Suprapubic skin (tissue), 4 donors: ENCODE data around the gene KRT13. TPM values are rescaled to one million over a fixed set of nuclear protein-coding genes. Genes with fewer than 3 reads are reported as not detected.

Experiments used
- DNase-seq, 2 donors: peaks; one replicate each; pipeline ENCODE4 v3.0.0-alpha.2; 2019; ENCODE audit warnings: low spot score in 2 of 2
- H3K27ac ChIP-seq: fragments of 200-600 bp; sonication (generic); one replicate; pipeline ENCODE4 v1.5.1; 2019
- H3K27me3 ChIP-seq: fragments of 200-600 bp; sonication (generic); one replicate; pipeline ENCODE4 v1.5.1; 2019
- H3K36me3 ChIP-seq: fragments of 200-600 bp; sonication (generic); one replicate; pipeline ENCODE4 v1.5.1; 2019
- H3K4me1 ChIP-seq: fragments of 200-600 bp; sonication (generic); one replicate; pipeline ENCODE4 v1.5.1; 2019
- H3K4me3 ChIP-seq: fragments of 200-600 bp; sonication (generic); one replicate; pipeline ENCODE4 v1.5.1; 2019; ENCODE audit warnings: mild to moderate bottlenecking
- H3K9me3 ChIP-seq: fragments of 200-600 bp; sonication (generic); one replicate; pipeline ENCODE4 v1.5.1; 2019
- CTCF ChIP-seq, 2 donors: fragments of 200-600 bp in 1 of 2; fragments of 450-650 bp in 1 of 2; sonication (generic) in 1 of 2; IDR thresholded peaks; one replicate each; pipeline ENCODE4 v1.5.1; 2016 to 2019; ENCODE audit warnings: antibody characterized with exemption in 2 of 2, mild to moderate bottlenecking in 1 of 2, moderate library complexity in 1 of 2
- EP300 ChIP-seq: sonication (generic); formaldehyde crosslinking; IDR thresholded peaks from one replicate; pipeline ENCODE4 v1.6.1; 2017; ENCODE audit warnings: antibody characterized with exemption
- POLR2A ChIP-seq, 2 donors: fragments of 450-650 bp; IDR thresholded peaks; one replicate each; pipeline ENCODE4 v1.6.1; 2017; ENCODE audit warnings: antibody characterized with exemption in 2 of 2, mild to moderate bottlenecking in 2 of 2, moderate library complexity in 2 of 2
- POLR2AphosphoS5 ChIP-seq, 3 donors: sonication (generic); formaldehyde crosslinking; IDR thresholded peaks; one replicate each; pipeline ENCODE4 v1.6.1; 2017; ENCODE audit warnings: antibody characterized with exemption in 3 of 3
- WGBS: methylation state at CpG from one replicate; pipeline ENCODE4 v1.1.5; 2018; 5-methylcytosine and 5-hydroxymethylcytosine counted together
- total RNA-seq, 4 donors: library from RNA; depleted of rRNA; stranded (reverse); fragments of >200 nt; gene quantifications; one replicate each; pipeline ENCODE4 v1.1.0, GENCODE V29; 2016

KRT13 gene
- total RNA-seq, 4 donors from 2014 or later, result 0.51 TPM; not detected in 3

DNA sequence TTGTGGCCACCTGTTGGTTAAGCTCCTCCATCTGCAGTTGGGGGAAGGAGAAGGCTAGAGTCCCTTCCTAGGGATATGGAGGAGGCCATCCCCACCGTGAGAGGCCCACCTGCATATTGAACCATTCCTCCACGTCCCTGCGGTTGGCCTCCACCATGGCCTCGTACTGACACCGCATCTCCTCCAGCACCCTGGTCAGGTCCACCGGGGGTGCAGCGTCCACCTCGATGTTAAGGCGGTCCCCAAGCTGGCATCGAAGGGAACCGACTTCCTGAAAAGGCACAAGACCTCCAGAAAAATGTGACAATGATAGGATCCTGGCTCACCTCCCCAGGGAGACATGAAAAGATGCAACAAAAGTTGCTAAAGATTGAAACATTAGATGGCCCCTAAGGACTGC, 41.2 kb downstream of the KRT13 start:
- 92% methylated on average over 11 of the region's 11 CpGs for WGBS
- TF ChIP-seq POLR2AphosphoS5 (IDR thresholded peaks at IDR 0.05) (no peak), CTCF (IDR thresholded peaks at IDR 0.05) (no peak), EP300 (no peak), POLR2A (IDR thresholded peaks at IDR 0.05) (no peak)
- Histone ChIP-seq H3K4me3 (no peak overlapping the region), H3K36me3 (no peaks in the 10 kb centered on the region), H3K4me1 (peaks cover 11% of the 10 kb centered on the region), H3K27me3 (peaks cover 8% of the 10 kb centered on the region), H3K27ac (no peak overlapping the region), H3K9me3 (no peaks in the 10 kb centered on the region)
- DNase-seq, result no peak

DNA sequence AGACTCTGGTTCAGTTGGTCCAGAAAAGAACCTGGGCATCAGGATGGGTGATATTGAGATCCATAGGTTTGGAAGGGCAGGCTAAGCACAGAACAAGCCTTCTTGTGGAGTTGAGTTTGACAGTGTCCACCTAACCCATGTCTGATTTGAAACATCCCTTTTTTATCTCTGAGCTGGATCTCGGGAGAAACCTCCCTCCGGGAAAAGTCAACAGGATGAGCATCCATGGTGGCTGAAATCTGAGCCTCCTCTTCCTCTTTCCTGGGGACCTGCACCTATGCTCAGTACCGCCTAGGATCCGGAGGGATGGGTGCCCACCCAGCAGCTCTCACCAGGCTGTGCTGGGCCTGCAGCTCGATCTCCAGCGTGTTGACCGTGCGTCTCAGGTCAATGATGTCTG, 41.7 kb downstream of the KRT13 start:
- TF ChIP-seq POLR2A (IDR thresholded peaks at IDR 0.05) (no peak), EP300 (no peak), POLR2AphosphoS5 (IDR thresholded peaks at IDR 0.05) (no peak), CTCF (IDR thresholded peaks at IDR 0.05) (no peak)
- no peaks in the 10 kb centered on the region for H3K36me3 ChIP-seq
- H3K9me3 ChIP-seq, result no peaks in the 10 kb centered on the region
- no peak overlapping the region for H3K4me3 ChIP-seq
- no peak for DNase-seq
- peaks cover 11% of the 10 kb centered on the region for H3K4me1 ChIP-seq
- 89% methylated on average over 8 of the region's 8 CpGs for WGBS
- no peak overlapping the region for H3K27ac ChIP-seq
- H3K27me3 ChIP-seq, result peaks cover 8% of the 10 kb centered on the region

DNA sequence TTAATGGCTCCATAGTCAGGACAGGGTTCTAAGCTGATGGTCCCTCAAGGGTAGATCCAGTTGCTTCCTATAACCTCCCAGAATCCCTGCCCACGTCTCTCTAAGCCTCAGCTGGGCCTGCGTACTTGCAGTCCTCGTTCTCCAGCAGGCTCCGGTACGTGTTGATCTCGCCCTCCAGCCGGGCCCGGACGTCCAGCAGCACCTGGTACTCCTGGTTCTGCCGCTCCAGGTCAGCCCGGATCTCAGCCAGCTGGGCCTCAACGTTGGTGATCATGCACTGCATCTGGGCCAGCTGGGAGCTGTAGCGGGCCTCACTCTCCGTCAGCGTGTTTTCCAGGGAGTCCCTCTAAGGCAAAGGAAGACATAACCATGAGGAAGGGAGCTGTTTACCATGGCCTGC, 42.7 kb downstream of the KRT13 start:
- Histone ChIP-seq H3K4me3 (no peak overlapping the region), H3K27me3 (peaks cover 8% of the 10 kb centered on the region), H3K9me3 (no peaks in the 10 kb centered on the region), H3K36me3 (no peaks in the 10 kb centered on the region), H3K4me1 (peaks cover 11% of the 10 kb centered on the region), H3K27ac (no peak overlapping the region)
- TF ChIP-seq POLR2AphosphoS5 (IDR thresholded peaks at IDR 0.05), result no peak
- TF ChIP-seq POLR2A (IDR thresholded peaks at IDR 0.05), result no peak
- 71% methylated on average over 7 of the region's 15 CpGs for WGBS
- no peak for DNase-seq

- 61% methylated on average over 4 of the region's 4 CpGs for WGBS
- Histone ChIP-seq H3K4me3 (no peak overlapping the region), H3K27ac (no peak overlapping the region), H3K36me3 (no peaks in the 10 kb centered on the region), H3K9me3 (no peaks in the 10 kb centered on the region), H3K27me3 (peaks cover 5% of the 10 kb centered on the region), H3K4me1 (peaks cover 4% of the 10 kb centered on the region)
- TF ChIP-seq CTCF (IDR thresholded peaks at IDR 0.05) (no peak), EP300 (no peak), POLR2A (IDR thresholded peaks at IDR 0.05) (no peak), POLR2AphosphoS5 (IDR thresholded peaks at IDR 0.05) (no peak)
- no peak for DNase-seq
Measured at GRCh38 chr17:41457676-41458075, 47.7 kb downstream of the KRT13 start.

DNA sequence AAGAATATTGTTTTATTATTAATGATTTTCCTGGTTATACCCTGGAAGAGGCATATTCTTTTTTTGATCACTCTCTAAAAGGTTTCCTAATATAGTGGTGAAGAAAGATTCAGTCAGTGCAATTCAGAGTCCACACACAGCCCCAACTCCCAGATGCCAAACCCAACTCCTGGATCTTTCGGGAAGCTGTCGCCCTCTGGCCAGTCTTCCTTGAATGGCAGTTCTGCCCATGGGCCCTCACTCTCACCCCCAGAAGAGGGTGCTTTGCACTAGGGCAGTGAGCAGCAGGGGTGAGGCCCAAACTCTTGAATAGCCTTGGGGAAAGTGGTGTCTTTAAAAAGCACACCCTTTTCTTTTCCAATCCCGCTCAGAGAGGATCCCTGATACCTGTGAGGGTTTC, 49.2 kb downstream of the KRT13 start:
- no peak for DNase-seq
- H3K27ac ChIP-seq, result no peak overlapping the region
- WGBS, result 67% methylated on average over 3 of the region's 3 CpGs

More for the DNA sequence above, 49.2 kb downstream of the KRT13 start:
- Histone ChIP-seq H3K4me3 (no peak overlapping the region), H3K36me3 (no peaks in the 10 kb centered on the region), H3K4me1 (peaks cover 4% of the 10 kb centered on the region), H3K9me3 (no peaks in the 10 kb centered on the region), H3K27me3 (peaks cover 5% of the 10 kb centered on the region)
- TF ChIP-seq EP300, result no peak
- TF ChIP-seq POLR2A (IDR thresholded peaks at IDR 0.05), result no peak
- TF ChIP-seq CTCF (IDR thresholded peaks at IDR 0.05), result no peak
- TF ChIP-seq POLR2AphosphoS5 (IDR thresholded peaks at IDR 0.05), result no peak
